NCI-H226 (cell line): ENCODE results near the gene JMJD6.
"Not testable (repeated sequence)": the region's sequence is repeated elsewhere in the genome, so short reads cannot be mapped to it uniquely, and the experiment has no call there.

Experiments used
- DNase-seq: peaks from one replicate; pipeline ENCODE4 v3.0.0-alpha.2; 2015

The JMJD6 gene

DNA sequence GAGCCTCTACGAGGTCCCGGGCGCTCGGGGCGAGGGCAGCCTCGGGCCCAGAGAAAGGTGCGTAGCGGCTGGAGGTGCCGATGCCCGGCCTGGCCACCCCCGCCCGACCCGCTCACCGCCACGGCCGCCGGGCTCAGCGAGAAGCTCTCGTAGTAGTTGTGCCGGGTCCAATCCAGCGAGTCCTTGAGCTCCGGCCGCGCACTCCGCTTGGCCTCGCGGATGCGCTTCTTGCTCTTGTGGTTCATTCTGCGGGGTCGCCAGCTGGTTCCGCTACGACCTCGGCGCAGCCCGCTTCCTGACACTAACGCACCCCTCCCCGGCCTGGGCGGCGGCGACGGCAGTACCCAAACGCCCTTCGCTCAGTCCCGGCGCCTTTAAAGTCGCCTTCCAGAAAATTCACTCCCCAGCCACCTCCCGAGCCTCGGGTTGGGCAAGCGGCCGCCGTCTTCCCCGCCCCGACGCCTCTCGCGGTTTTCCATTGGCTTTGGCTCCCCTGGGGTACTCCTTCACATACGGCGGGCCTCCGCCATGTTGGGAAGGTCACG lies at the start of gene JMJD6:
Gene JMJD6 (minus strand): TSS at position 376 of the 545 bp plus-strand sequence. CDS start 131 bp downstream, at position 245.
- peak; percentile 91 for DNase-seq

- no peak for DNase-seq
These were observed 48.7 kb upstream of the JMJD6 start for GRCh38 chr17:76775021-76775600.

DNA sequence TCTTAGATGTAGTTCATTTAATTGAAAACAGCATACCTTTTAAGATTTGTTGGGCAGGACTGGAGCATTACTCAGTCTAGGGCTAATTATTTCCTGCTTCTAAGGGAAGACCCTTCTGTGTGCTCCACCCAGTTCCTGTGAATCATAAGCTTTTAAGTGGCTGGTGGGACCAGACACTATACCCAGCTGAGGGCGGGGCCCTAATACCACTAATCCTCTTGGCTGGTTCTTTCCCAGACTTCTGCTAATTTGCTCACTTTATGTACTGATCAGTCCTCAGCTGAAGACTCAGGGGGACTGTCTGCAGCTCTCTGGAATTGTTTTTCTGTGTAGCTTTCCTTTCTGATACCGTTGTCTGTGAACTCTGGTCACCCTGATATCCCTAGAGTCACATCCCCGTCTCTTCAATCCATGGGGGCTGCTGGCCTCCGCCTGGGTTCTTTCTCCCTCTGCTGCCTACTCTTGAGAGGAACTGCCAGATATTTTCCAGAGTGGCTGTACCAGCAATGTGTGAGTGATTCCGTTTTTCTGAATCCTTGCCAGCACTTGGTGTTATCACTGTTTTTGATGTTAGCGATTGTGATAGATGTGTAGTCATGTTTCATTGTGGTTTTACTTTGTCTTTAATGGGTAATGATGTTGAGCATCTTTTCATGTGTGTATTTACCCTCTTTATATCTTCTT lies 46.6 kb upstream of the JMJD6 start:
- DNase-seq, result peak; percentile 87

DNA sequence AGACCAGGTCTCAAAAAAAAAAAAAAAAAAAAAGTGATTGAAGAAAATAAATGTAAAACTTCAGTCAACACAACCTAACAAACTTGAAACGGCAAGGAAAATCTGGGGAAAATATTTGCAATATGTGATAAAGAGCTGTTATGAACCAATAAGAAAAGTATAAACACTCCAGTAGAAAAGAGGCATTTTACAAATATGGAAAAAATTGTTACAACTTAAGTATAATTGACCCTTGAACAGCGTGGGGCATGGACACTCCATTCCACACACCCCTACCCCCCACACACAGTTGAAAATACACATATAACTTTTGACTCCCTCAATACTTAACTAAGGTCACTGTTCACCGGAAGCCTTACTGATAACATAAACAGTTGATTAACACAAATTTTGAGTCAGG lies 32.2 kb upstream of the JMJD6 start:
- no peak for DNase-seq

- no peak for DNase-seq
These were observed 30.9 kb upstream of the JMJD6 start for GRCh38 chr17:76757256-76757655.

GRCh38 chr17:76755285-76755684 lies 28.9 kb upstream of the JMJD6 start:
- DNase-seq, result no peak

GRCh38 chr17:76753061-76753961 lies 26.9 kb upstream of the JMJD6 start:
- no peak for DNase-seq

DNA sequence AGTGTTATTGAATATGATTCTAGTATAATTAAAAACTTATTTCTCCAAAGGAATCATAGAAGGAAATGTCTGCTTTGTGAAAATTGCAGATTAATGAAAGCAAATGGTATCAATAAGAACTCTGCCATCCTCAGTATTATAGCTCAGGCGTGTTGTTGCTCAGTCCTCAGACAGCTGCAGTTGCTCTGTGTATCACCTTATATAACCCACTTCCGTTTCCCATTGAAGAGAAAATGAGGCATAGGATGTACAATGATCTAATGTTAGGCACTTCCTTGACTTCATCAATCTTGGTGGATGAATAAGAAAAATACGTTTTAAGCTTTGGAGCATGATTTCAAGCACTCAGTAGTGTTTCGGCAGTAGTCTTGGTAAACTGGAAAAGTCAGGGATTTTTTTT lies 25.6 kb upstream of the JMJD6 start:
- DNase-seq, result no peak

- DNase-seq, result no peak
These were observed 25.1 kb upstream of the JMJD6 start for GRCh38 chr17:76751416-76751993.

DNA sequence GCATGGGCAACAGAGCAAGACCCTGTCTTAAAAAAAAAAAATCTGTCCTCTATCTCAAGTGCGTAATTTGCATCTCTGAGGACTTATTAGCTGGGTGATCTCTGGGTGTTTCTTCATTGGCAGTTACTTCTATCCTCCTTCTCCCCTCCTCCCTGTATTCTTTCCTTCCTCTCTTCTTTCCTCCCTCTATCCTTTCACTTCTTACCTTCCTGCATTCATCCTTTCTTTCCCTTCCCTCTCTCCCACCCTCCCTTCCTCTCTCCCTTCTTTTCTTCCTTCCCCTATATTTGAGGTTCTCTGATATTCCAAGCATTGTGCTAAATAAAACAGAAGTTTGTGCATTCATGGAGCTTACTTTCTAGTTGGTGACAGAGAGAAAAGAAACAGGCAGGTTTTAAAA lies 22.3 kb upstream of the JMJD6 start:
- no peak for DNase-seq

DNA sequence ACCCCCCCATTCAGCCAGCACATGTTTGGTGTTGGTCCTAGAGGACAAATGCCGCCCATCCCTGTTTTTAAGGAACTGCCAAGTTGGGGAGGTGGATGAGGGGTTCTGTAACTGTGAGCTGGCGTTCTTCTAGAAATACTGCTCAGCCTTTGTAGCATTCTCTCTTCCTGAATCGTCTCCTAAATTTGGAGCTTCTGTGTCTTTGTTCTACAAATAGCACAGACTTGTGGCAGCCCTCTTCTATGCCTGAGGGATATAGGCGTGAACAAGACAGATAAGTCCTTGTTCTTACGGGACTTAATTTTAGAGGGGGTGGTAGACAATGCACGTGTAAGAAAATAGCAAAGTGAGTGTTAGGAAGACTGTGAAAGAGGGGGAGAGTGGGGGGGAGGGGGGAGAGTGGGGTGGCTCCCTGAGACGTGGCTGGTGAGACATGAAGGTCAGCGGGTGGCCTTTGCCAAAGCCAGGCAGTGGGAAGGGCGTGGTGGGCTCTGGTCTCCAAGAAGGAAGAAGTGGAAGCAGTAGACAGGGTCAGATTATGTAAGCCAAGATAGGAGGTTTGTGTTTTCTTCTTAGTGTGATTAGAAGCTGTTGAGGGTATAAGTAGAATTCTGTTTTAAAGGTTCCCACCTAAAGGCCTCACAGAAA lies 21.4 kb upstream of the JMJD6 start:
- DNase-seq, result no peak

GRCh38 chr17:76745785-76746184 lies 19.4 kb upstream of the JMJD6 start:
- peak; percentile 14 for DNase-seq

DNA sequence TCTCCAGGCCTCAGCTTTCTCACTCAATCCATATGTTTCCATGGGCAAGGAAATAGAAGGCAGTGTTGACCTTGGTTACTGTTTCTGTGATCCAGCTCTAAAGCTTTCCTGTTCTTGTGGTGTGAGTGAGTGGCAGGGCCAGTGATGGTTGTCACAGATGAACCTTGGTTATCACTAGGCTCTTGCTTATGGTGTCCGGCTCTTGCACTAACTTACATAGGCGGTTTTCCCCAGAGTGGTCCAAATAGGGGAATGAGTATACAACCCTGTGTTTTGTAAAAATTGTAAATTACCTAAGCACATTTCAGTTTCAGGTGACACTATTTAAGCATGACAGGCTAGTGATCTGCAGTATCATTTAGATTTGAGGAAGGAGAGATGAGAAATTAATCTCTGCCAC lies 18.3 kb upstream of the JMJD6 start:
- DNase-seq, result no peak

DNA sequence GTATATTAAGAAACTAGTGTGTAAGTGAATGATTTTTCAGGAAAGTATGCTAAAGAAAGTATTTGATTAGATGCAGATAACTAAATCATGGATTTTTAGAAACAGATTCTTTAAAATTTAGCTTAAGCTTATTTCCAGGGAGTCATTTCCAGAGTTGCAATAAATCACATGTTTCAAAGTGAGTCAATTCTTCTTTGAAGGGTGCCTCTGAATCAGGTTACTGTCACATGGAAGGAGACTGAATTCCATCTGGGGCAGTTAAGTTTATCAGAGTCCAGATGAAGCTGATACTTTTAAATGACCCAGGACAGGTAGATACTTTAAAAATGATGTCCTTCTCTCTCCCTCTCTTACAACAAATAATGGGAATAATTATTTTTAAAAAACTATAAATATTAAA lies 16.6 kb upstream of the JMJD6 start:
- no peak for DNase-seq

GRCh38 chr17:76740329-76741118 lies 14.1 kb upstream of the JMJD6 start:
- DNase-seq, result no peak

DNA sequence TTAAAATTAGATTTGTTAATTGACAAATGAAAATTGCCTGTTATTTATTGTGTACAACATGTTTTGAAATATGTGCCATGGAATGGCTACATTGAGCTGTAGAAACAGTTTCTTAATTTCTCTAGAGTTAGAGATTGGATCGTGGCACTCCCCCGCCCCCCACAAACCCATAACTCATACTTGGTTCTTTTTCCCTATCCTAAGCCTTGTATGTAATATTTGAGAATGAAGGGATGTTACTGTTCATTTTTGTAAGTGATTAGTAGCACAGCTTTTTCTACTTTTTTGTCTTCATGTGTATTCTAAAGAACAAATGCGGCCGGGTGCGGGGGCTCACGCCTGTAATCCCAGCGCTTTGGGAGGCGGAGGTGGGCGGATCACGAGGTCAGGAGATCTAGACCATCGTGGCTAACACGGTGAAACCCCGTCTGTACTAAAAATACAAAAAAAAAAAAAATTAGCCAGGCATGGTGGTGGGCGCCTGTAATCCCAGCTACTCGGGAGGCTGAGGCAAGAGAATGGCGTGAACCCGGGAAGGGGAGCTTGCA lies 13.2 kb upstream of the JMJD6 start:
- DNase-seq, result not testable (repeated sequence)

- DNase-seq, result no peak
These were observed 12.1 kb upstream of the JMJD6 start for GRCh38 chr17:76738468-76738850.

- peak; percentile 94 for DNase-seq
These were observed 11.5 kb upstream of the JMJD6 start, which contains the start of gene MFSD11 for GRCh38 chr17:76737676-76738467. MFSD11 (plus strand) TSS chr17:76738119; CDS start chr17:76738353, 234 bp downstream.

DNA sequence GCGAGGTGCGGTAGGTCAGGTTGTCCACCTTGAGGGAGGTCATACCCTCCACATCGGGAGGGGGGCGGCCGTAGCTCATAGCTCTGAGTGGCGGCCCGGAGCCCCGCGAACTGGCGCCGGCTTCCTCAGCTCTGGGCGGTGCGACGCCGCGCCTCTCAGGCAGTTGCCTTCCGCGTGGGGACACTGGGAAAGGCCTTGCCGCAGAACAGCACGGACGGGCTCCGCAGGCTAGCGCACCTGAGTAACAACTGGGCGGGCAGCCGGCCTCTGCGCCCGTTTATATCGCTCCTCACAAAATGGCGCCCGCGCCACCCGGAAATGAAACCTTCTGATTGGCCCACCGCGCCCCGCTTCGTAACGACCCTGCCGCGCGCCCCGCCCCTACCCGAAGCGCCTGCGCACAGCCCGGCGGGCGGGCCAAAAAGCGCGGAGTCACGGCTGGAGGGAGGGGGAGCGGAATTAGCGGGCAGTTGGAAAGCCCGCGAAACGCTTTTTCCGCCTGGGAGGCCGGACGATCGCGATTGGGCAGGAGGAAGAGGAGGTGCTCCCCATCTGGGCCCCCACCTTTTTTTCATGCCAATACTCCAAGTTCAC lies 10.8 kb upstream of the JMJD6 start, which contains the start of gene SRSF2:
Gene SRSF2 (minus strand): TSS at position 250 of the 594 bp plus-strand sequence. CDS start 171 bp downstream, at position 79.
- peak; percentile 98 for DNase-seq
